Measurements from ENCODE around the gene MFAP4.

The MFAP4 gene

GRCh38 chr17:19380481-19381301 lies 6.3 kb downstream of the MFAP4 start:
- Histone ChIP-seq H3K4me3 (replicated peaks; ENCODE audit: insufficient read depth, low read length) (no peak overlapping the region), H3K27me3 (ENCODE audit: insufficient read depth, poor library complexity, severe bottlenecking) (no peaks in the 10 kb centered on the region), H3K27ac (replicated peaks) (no peak overlapping the region)
- TF ChIP-seq CTCF (IDR thresholded peaks at IDR 0.05; ENCODE audit: insufficient read depth, low read length) (no peak), GABPA (IDR thresholded peaks at IDR 0.05; ENCODE audit: low read depth) (no peak)
- DNase-seq (ENCODE audit: low read depth in 1 of 2, low spot score in 1 of 2): no peak

GRCh38 chr17:19379361-19380065 lies 7.5 kb downstream of the MFAP4 start:
- H3K4me3 ChIP-seq (replicated peaks; ENCODE audit: insufficient read depth, low read length): no peak overlapping the region; the same call in 1 of the 2 replicates

DNA sequence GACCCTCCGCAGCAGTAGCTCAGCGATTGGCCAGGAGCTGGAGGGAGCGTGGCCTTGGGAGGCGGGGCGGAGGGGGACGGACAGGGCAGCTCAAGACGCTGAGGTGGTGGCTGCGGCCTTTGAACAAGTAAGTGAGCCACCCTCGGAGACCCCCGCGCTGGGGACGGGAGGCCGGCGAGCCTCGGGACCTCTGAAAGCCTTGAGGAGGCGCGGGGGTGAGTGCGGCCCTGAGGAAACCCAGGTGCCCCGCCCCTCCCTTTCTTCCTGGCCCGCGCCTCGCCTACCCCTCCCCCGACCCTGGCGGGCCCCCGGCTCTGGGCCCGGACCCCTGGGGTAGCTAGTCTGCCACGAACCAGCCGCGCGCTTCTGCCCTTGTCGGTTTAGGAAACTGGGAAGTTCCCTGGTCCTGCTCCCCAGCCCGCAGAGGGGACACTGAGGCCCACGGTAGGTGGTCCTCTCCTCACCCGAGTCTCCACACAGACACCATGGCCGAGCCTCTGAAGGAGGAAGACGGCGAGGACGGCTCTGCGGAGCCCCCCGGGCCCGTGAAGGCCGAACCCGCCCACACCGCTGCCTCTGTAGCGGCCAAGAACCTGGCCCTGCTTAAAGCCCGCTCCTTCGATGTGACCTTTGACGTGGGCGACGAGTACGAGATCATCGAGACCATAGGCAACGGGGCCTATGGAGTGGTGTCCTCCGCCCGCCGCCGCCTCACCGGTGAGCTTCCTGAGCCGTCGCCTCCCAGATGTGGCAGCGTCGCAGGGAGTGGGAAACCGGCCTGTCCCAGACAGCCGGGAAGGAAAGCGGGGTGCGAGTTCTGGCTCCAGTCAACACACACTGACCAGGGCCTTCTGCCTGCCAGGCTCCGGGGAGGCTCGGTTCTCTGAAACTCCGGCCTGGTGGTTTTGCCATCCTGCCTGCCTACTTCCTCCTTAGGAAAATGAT lies 8.3 kb downstream of the MFAP4 start, which contains the start of gene MAPK7:
MAPK7 (plus strand) TSS at position 83 of the 945 bp plus-strand sequence; CDS start at position 486, 403 bp downstream.
- no peak for DNase-seq (ENCODE audit: low read depth in 1 of 2, low spot score in 1 of 2)
- Histone ChIP-seq H3K4me3 (replicated peaks; ENCODE audit: insufficient read depth, low read length) (peak within 1 kb of the TSS; percentile 63), H3K27me3 (ENCODE audit: insufficient read depth, poor library complexity, severe bottlenecking) (no peaks in the 10 kb centered on the region), H3K27ac (replicated peaks) (peak within 1 kb of the TSS; percentile 87)
- TF ChIP-seq REST (IDR thresholded peaks at IDR 0.05; ENCODE audit: insufficient replicate concordance, low read depth) (no peak), POLR2AphosphoS5 (IDR thresholded peaks at IDR 0.05; ENCODE audit: low read depth) (no peak), GABPA (IDR thresholded peaks at IDR 0.05; ENCODE audit: low read depth) (no peak), CTCF (IDR thresholded peaks at IDR 0.05; ENCODE audit: insufficient read depth, low read length) (no peak), SPI1 (IDR thresholded peaks at IDR 0.05; ENCODE audit: borderline replicate concordance, low read depth) (no peak)

More at GRCh38 chr17:19379361-19380065, 7.5 kb downstream of the MFAP4 start:
- DNase-seq (ENCODE audit: low read depth in 1 of 2, low spot score in 1 of 2): no peak
- no peaks in the 10 kb centered on the region for H3K27me3 ChIP-seq (ENCODE audit: insufficient read depth, poor library complexity, severe bottlenecking)
- TF ChIP-seq SPI1 (IDR thresholded peaks at IDR 0.05; ENCODE audit: borderline replicate concordance, low read depth) (no peak), POLR2AphosphoS5 (IDR thresholded peaks at IDR 0.05; ENCODE audit: low read depth) (no peak), CTCF (IDR thresholded peaks at IDR 0.05; ENCODE audit: insufficient read depth, low read length) (no peak), GABPA (IDR thresholded peaks at IDR 0.05; ENCODE audit: low read depth) (no peak), REST (IDR thresholded peaks at IDR 0.05; ENCODE audit: insufficient replicate concordance, low read depth) (no peak)
- H3K27ac ChIP-seq (replicated peaks): no peak overlapping the region
